Heart right ventricle (tissue), 16 donors: Measurements from ENCODE around the gene PACS2. TPM values are rescaled to one million over a fixed set of nuclear protein-coding genes. Genes with fewer than 3 reads are reported as not detected.

ENCODE experiments used
- ATAC-seq, 8 donors: fragments of 200-7000 bp; cut with Tn5 transposase; one replicate each; pipeline ENCODE4 v1.9.1; 2020; ENCODE audit warnings: mild to moderate bottlenecking in 8 of 8, moderate library complexity in 8 of 8, moderate number of reproducible peaks in 1 of 8
- DNase-seq, 2 donors: peaks; one replicate each; pipeline ENCODE4 v3.0.0-alpha.2; 2020
- H3K27ac ChIP-seq, 10 donors: fragments of 200-600 bp; sonication (generic) in 2 of 10; one replicate each; pipeline versions ENCODE4 v1.5.0 to v1.8.0; 2020 to 2022; ENCODE audit warnings: mild to moderate bottlenecking in 3 of 10
- H3K27me3 ChIP-seq, 7 donors: fragments of 200-600 bp; one replicate each; pipeline ENCODE4 v1.8.0; 2021 to 2022; ENCODE audit warnings: mild to moderate bottlenecking in 2 of 7
- H3K36me3 ChIP-seq, 9 donors: fragments of 200-600 bp; sonication (generic) in 1 of 9; one replicate each; pipeline versions ENCODE4 v1.5.0 to v1.8.0; 2020 to 2022; ENCODE audit warnings: mild to moderate bottlenecking in 2 of 9
- H3K4me1 ChIP-seq, 9 donors: fragments of 200-600 bp; sonication (generic) in 1 of 9; one replicate each; pipeline versions ENCODE4 v1.5.0 to v1.8.0; 2020 to 2022; ENCODE audit warnings: mild to moderate bottlenecking in 4 of 9
- H3K4me3 ChIP-seq, 10 donors: fragments of 200-600 bp; sonication (generic) in 2 of 10; one replicate each; pipeline versions ENCODE4 v1.5.0 to v1.8.0; 2020 to 2022; ENCODE audit warnings: mild to moderate bottlenecking in 7 of 10, moderate library complexity in 2 of 10
- H3K9me3 ChIP-seq, 11 donors: fragments of 200-600 bp in 10 of 11; sonication (generic) in 2 of 11; one replicate each; pipeline versions ENCODE4 v1.5.0 to v1.8.0; 2013 to 2022; ENCODE audit warnings: mild to moderate bottlenecking in 2 of 11, control low read depth in 1 of 11, moderate library complexity in 1 of 11
- WGBS, 2 donors: extraction: QIAGEN DNeasy Blood & Tissue Kit; methylation state at CpG; one replicate each; pipeline ENCODE4 v1.1.7; 2013; ENCODE audit warnings: inconsistent platforms in 1 of 2; 5-methylcytosine and 5-hydroxymethylcytosine counted together
- intact Hi-C, 10 donors: fragments of 100-400 bp; cut with DNase I; formaldehyde crosslinking; loops; one replicate each; pipeline versions ENCODE4 v1.11.1 to v1.14.2; 2022
- polyA plus RNA-seq, 2 donors: library from polyadenylated mRNA; stranded (reverse); fragments of 200-250 nt; gene quantifications; one replicate each; pipeline ENCODE4 v1.2.3, GENCODE V29; 2013
- total RNA-seq, 10 donors: library from RNA; stranded (reverse); fragmentation: NEBNext Ultra II Directional in 3 of 10; extraction: Animal tissue kit (Norgen Biotek cat#: 25700) in 3 of 10; gene quantifications; one replicate each; pipeline versions ENCODE4 v1.2.1 to v1.2.4, GENCODE V29; 2021 to 2023
- TF ChIP-seq, protein P1 (sequence below), 9 donors: fragments of 200-600 bp; sonication (generic) in 2 of 9; IDR thresholded peaks; one replicate each; pipeline versions ENCODE4 v1.5.0 to v1.8.0; 2021 to 2022; ENCODE audit warnings: antibody characterized with exemption in 9 of 9, mild to moderate bottlenecking in 5 of 9, moderate library complexity in 1 of 9
- donor health status: Arrhythmogenic right ventricular cardiomyopathy.
- donor health status: ischemic (EF 13 %, LVEDD 7.1; RV severe dilation, severe dysfunction).
- donor health status: healthy with polysubstance abuse.
- donor health status: DM: no; HTN: yes; CAD: no.
- donor health status: DM: no; HTN: no; CAD: no.
- donor health status: ischemic (EF 25% LVEDD 6.9; RV normal size, moderate dysfunction).
- donor health status: ischemic (EF 25% LVEDD 5.7; RV mildly dilated, moderate dysfunction).
- donor health status: healthy.
- donor health status: DM: yes; HTN: yes; CAD: no.
- donor health status: Ischemic cardiomyopathy.
- donor health status: ischemic (EF 35%, LVEDD 5.7; RV mildly dilated, moderate dysfunction).
- donor health status: nonischemic (EF 11% LVEDD 7.7; RV severe dilation, severe dysfunction).
- donor health status: DM: yes; HTN: yes; CAD: no.
- donor health status: PGD.
- donor health status: ischemic (EF 29% LVEDD 5.4; RV normal size, mild dysfunction).
- donor health status: nonischemic (EF 23%, LVEDD 6.1; RV moderate dilation, normal function).

The PACS2 gene
- total and polyA plus RNA-seq, 12 donors, result 41.8 to 123 (median 54.6) TPM

DNA sequence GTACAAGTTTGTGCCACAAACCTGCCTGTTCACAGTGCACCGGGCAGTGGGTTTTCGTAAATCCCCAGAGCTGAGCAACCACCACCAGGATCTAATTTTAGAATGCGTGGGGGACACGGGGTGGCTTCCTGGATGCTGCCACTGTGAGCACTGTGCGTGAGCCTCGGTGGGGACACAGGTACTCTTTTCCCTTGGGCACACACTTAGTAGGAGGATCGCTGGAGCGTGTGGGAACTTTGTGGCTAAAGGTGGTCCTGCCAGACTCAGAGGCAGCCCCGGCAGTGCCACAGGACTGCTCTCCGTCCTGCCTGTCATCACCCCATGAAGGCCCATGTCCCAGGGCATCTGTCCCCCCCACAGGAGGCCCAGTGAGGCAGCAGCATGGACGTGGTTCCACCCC is 45.1 kb upstream of the PACS2 start:
- no peaks in the 10 kb centered on the region for H3K27me3 ChIP-seq
- H3K36me3 ChIP-seq, result peaks cover 0 to 57% (median 0%) of the 10 kb centered on the region in 9 donors
- no peak for ATAC-seq
- H3K4me1 ChIP-seq, result peaks cover 0 to 13% (median 0%) of the 10 kb centered on the region in 9 donors
- H3K9me3 ChIP-seq, result no peaks in the 10 kb centered on the region
- DNase-seq, result no peak
- TF ChIP-seq, protein P1, sequence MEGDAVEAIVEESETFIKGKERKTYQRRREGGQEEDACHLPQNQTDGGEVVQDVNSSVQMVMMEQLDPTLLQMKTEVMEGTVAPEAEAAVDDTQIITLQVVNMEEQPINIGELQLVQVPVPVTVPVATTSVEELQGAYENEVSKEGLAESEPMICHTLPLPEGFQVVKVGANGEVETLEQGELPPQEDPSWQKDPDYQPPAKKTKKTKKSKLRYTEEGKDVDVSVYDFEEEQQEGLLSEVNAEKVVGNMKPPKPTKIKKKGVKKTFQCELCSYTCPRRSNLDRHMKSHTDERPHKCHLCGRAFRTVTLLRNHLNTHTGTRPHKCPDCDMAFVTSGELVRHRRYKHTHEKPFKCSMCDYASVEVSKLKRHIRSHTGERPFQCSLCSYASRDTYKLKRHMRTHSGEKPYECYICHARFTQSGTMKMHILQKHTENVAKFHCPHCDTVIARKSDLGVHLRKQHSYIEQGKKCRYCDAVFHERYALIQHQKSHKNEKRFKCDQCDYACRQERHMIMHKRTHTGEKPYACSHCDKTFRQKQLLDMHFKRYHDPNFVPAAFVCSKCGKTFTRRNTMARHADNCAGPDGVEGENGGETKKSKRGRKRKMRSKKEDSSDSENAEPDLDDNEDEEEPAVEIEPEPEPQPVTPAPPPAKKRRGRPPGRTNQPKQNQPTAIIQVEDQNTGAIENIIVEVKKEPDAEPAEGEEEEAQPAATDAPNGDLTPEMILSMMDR (IDR thresholded peaks at IDR 0.05), result no peak
- H3K4me3 ChIP-seq, result no peak overlapping the region
- 69 to 78% methylated on average over 11 of the region's 11 CpGs for WGBS, 2 donors
- intact Hi-C loops, result loop anchor here in 1 of 10 donors (10.0 kb wide), 2 partner anchors 55 to 85 kb away; no protein-coding TSS in a partner anchor
- no peak overlapping the region for H3K27ac ChIP-seq

DNA sequence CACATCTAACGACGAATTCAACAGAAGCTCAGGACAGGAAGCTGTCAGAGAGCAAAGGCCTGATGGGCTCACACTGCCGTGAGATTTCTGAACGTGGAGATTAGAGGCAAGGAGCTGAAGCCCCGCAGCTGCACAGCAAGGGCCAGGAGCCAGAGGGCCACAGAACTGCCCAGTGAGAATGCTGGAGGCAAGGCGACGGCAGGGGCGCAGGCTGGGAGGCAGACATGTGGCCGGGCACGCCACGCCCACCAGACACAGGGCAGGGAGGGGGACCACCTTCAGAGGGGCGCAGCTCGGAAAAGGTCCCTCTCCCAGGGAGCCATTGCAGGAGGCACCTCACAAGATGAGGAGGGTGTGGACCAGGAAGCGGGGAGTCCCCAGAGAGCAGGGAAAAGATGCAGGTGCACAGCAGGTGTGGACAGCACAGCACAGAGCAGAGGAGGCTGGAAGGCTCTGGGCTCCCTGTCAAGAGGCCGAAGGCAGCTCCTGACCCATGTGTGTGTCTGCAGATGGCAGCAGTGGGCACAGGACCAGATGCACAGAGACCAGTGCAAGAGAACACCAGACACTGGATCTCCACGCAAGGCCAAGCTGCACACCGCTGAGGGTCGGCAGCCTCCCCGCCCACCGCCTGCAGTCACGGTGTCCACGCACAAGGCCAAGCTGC is 43.2 kb upstream of the PACS2 start:
- DNase-seq, result no peak

DNA sequence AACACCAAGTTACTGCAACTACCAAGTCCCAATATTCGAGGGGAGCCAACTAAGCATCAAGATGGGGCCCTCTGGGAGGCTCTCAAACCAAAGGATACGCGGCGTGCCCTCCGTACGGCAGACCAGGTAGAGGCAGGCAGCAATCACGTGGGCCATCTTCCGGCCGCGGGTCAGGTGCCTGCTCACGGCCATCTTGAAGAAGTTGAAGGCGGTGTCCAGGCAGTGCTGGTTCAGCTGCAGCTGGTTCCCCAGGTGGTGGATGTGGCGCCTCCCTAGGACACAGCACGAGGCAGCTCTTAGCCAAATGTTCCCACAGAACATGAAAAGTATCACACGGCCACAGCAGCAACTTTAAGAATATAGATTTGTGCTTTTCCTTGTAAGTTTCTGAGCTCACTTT is 41.9 kb upstream of the PACS2 start:
- H3K4me3 ChIP-seq, result no peak overlapping the region
- no peaks in the 10 kb centered on the region for H3K9me3 ChIP-seq
- WGBS, 2 donors, result 92 to 94% methylated on average over 15 of the region's 15 CpGs
- peaks cover 0 to 10% (median 7%) of the 10 kb centered on the region in 9 donors for H3K4me1 ChIP-seq
- TF ChIP-seq, protein P1 (IDR thresholded peaks at IDR 0.05), result no peak
- no peak for ATAC-seq
- H3K27ac ChIP-seq, result no peak overlapping the region
- intact Hi-C loops, result no loop called here
- H3K36me3 ChIP-seq, result peaks cover 0 to 40% (median 0%) of the 10 kb centered on the region in 9 donors
- DNase-seq, result no peak
- no peaks in the 10 kb centered on the region for H3K27me3 ChIP-seq

More for the DNA sequence above, 43.2 kb upstream of the PACS2 start:
- ATAC-seq, result no peak
- 90 to 92% methylated on average over 22 of the region's 22 CpGs for WGBS, 2 donors
- intact Hi-C loops, result no loop called here
- Histone ChIP-seq H3K36me3 (peaks cover 0 to 47% (median 0%) of the 10 kb centered on the region in 9 donors), H3K9me3 (no peaks in the 10 kb centered on the region), H3K4me3 (no peak overlapping the region), H3K27ac (no peak overlapping the region), H3K4me1 (peaks cover 0 to 13% (median 7%) of the 10 kb centered on the region in 9 donors), H3K27me3 (no peaks in the 10 kb centered on the region)
- TF ChIP-seq, protein P1 (IDR thresholded peaks at IDR 0.05), result no peak

DNA sequence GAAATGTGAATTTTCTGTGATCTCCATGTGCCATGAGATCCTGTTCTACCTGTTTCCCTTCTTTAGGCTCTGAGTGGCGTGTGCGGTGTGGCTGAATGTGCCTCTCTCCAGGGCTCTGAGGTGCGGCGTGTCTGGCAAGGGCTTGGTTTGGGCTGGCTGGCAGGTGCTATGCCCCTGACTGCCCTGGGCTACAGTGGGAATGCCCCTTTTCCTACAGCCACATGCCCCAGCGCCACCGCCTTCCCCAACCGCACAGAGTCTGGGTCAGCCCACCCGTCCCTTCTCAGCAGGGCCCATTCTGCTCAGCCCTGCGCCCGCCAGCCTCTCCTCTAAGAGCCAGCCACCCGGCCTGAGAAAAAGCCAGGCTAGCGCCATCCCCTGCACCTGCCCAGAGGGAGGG is 41.5 kb upstream of the PACS2 start:
- Histone ChIP-seq H3K36me3 (peaks cover 0 to 35% (median 0%) of the 10 kb centered on the region in 9 donors), H3K27me3 (no peaks in the 10 kb centered on the region), H3K4me3 (no peak overlapping the region), H3K27ac (no peak overlapping the region), H3K4me1 (peaks cover 0 to 13% (median 6%) of the 10 kb centered on the region in 9 donors), H3K9me3 (no peaks in the 10 kb centered on the region)
- TF ChIP-seq, protein P1 (IDR thresholded peaks at IDR 0.05), result no peak
- DNase-seq, result no peak
- ATAC-seq, result peak in 1 of 8 donors; percentile 23
- 87 to 97% methylated on average over 12 of the region's 12 CpGs for WGBS, 2 donors
- intact Hi-C loops, result no loop called here
